Spleen (tissue), 7 donors: ENCODE results near the gene TSHZ3.

Experiments used
- POLR2A ChIP-seq, 3 donors: fragments of 450-650 bp; IDR thresholded peaks; one replicate each; pipeline ENCODE4 v1.5.1; 2017; ENCODE audit warnings: antibody characterized with exemption in 3 of 3, mild to moderate bottlenecking in 1 of 3
- POLR2AphosphoS5 ChIP-seq, 3 donors: sonication (generic); formaldehyde crosslinking; IDR thresholded peaks; one replicate each; pipeline ENCODE4 v1.5.1; 2017; ENCODE audit warnings: antibody characterized with exemption in 3 of 3
- TF ChIP-seq, protein P1 (sequence below), 11 experiments: fragments of 200-600 bp in 7 of 11; fragments of 450-650 bp in 4 of 11; sonication (generic) in 4 of 11; IDR thresholded peaks in 8 of 11; conservative IDR thresholded peaks in 3 of 11; 1 replicate in 7 of 11; 2 replicates in 4 of 11; pipeline versions ENCODE4 v1.4.0 to v1.8.0; 2016 to 2021; ENCODE audit warnings: antibody characterized with exemption in 11 of 11, inconsistent platforms in 4 of 11, mild to moderate bottlenecking in 1 of 11
- donor health status: DM: no; HTN: no; CAD: no; lungs with moderate emphysema.
- donor health status: DM: no; HTN: no; CAD: no.
- donor health status: DM: no; HTN: no; CAD: no.

DNA sequence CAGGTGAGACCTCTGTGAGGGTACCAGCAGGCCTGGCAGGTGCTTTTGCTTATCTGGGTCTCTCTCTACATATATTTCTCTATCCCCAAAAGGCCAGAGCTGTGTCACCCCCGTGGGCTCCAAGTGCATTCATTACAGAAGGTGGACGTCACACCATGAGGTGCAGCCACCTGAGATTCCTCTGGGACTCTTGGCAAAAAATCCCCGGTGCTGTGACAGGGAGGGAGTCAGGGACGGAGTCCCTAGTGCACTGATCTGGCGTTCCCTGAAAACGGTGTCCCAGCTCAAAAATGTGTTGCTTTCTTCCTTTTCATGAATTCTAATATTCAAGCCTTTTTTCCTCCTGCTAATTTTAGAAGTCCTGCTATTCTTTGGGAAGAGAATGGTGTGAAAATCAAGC lies 13.5 kb downstream of the TSHZ3 start:
- TF ChIP-seq, protein P1, sequence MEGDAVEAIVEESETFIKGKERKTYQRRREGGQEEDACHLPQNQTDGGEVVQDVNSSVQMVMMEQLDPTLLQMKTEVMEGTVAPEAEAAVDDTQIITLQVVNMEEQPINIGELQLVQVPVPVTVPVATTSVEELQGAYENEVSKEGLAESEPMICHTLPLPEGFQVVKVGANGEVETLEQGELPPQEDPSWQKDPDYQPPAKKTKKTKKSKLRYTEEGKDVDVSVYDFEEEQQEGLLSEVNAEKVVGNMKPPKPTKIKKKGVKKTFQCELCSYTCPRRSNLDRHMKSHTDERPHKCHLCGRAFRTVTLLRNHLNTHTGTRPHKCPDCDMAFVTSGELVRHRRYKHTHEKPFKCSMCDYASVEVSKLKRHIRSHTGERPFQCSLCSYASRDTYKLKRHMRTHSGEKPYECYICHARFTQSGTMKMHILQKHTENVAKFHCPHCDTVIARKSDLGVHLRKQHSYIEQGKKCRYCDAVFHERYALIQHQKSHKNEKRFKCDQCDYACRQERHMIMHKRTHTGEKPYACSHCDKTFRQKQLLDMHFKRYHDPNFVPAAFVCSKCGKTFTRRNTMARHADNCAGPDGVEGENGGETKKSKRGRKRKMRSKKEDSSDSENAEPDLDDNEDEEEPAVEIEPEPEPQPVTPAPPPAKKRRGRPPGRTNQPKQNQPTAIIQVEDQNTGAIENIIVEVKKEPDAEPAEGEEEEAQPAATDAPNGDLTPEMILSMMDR (IDR thresholded peaks at IDR 0.05 in 8 of 11, conservative IDR thresholded peaks at IDR 0.05 in 3 of 11) = no peak
- TF ChIP-seq POLR2A (IDR thresholded peaks at IDR 0.05) (no peak), POLR2AphosphoS5 (IDR thresholded peaks at IDR 0.05) (no peak)
